Transverse colon (tissue), 3 donors: ENCODE data around the gene SORD.
"Not testable (repeated sequence)": the region's sequence is repeated elsewhere in the genome, so short reads cannot be mapped to it uniquely, and the experiment has no call there.

ENCODE experiments used
- EP300 ChIP-seq: sonication (generic); formaldehyde crosslinking; IDR thresholded peaks from one replicate; pipeline ENCODE4 v1.6.1; 2017; ENCODE audit warnings: antibody characterized with exemption, low read depth
- POLR2A ChIP-seq: fragments of 450-650 bp; IDR thresholded peaks from one replicate; pipeline ENCODE4 v1.6.1; 2016; ENCODE audit warnings: antibody characterized with exemption, mild to moderate bottlenecking, moderate library complexity
- TF ChIP-seq, protein P1 (sequence below), 5 experiments: fragments of 200-600 bp in 3 of 5; fragments of 450-650 bp in 2 of 5; sonication (generic) in 3 of 5; IDR thresholded peaks; 1 replicate in 2 of 5; 2 replicates in 3 of 5; pipeline ENCODE4 v1.5.1; 2016 to 2017; ENCODE audit warnings: antibody characterized with exemption in 5 of 5, inconsistent platforms in 3 of 5, mild to moderate bottlenecking in 2 of 5, moderate library complexity in 1 of 5

DNA sequence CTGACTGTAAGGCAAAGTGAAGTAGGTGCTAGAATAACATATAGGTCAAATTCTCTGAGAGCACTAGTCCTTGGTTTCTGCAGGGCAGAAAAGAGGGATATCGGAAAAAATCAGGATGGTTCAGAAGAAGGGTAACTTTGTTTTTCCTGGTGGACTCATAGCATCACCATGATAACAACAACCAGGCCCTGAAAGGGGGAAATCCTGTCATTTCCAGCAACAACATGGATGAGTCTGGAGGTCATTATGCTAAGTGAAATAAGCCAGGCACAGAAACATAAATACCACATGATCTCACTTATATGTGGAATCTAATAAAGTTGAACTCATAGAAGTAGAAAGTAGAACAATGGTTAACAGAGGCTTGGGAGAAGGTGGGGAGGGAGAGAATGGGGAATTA, 38.9 kb upstream of the SORD start:
- TF ChIP-seq EP300, POLR2A: not testable (repeated sequence)
- TF ChIP-seq, protein P1, sequence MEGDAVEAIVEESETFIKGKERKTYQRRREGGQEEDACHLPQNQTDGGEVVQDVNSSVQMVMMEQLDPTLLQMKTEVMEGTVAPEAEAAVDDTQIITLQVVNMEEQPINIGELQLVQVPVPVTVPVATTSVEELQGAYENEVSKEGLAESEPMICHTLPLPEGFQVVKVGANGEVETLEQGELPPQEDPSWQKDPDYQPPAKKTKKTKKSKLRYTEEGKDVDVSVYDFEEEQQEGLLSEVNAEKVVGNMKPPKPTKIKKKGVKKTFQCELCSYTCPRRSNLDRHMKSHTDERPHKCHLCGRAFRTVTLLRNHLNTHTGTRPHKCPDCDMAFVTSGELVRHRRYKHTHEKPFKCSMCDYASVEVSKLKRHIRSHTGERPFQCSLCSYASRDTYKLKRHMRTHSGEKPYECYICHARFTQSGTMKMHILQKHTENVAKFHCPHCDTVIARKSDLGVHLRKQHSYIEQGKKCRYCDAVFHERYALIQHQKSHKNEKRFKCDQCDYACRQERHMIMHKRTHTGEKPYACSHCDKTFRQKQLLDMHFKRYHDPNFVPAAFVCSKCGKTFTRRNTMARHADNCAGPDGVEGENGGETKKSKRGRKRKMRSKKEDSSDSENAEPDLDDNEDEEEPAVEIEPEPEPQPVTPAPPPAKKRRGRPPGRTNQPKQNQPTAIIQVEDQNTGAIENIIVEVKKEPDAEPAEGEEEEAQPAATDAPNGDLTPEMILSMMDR (IDR thresholded peaks at IDR 0.05) = not testable (repeated sequence)
